ENCODE results near the gene ZNF724.

DNA sequence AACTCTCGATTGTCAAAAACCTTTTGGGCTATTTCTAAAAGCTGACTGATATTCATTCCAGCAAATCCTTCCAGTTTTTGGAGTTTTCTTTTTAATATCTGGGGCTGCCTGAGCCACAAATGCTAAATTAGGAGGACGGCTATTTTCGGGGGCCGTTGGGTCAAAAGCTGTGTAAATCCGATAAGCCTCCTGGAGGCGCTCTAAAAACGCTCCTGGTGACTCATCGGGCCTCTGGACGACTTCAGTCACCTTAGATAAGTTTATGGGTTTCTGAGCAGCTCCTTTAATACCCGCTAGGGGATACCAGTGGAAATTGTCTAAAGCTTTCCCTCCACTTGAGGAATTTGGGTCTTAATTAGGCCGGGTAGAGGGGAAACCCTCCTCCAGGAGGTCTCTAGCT is 66.9 kb downstream of the ZNF724 start:
- TF ChIP-seq ZNF274 (IDR thresholded peaks at IDR 0.05; ENCODE audit: low read depth, low read length) (no peak), SUZ12 (IDR thresholded peaks at IDR 0.05; ENCODE audit: extremely low read depth, insufficient read depth, insufficient read length) (no peak)

Data from NT2/D1 (cell line).